DND-41 (cell line): Measurements from ENCODE around the gene HOOK2.

Experiments
- CTCF ChIP-seq: IDR thresholded peaks from 2 replicates; pipeline ENCODE4 v1.5.1; 2012; ENCODE audit warnings: borderline replicate concordance, low read length, moderate library complexity, mild to moderate bottlenecking; ENCODE audit not compliant: poor library complexity, severe bottlenecking; ENCODE audit errors: extremely low read depth
- EZH2 ChIP-seq: IDR thresholded peaks from 3 replicates; pipeline ENCODE4 v1.6.1; 2012; ENCODE audit warnings: borderline replicate concordance, low read depth, mild to moderate bottlenecking, moderate library complexity, low read length, inconsistent platforms; ENCODE audit not compliant: severe bottlenecking

- no peak for TF ChIP-seq CTCF
- no peak for TF ChIP-seq EZH2
Observed at GRCh38 chr19:12736995-12737834, 38.1 kb downstream of the HOOK2 start, which contains the start of gene GET3.
